RKO (cell line): ENCODE data around the gene MMP10.
A peak's percentile ranks its signal among the peaks of the same experiment; 100 is the strongest.

ENCODE experiments used
- DNase-seq: peaks from one replicate; pipeline ENCODE4 v3.0.0-alpha.2; 2016; ENCODE audit warnings: low spot score

The MMP10 gene

GRCh38 chr11:102729849-102730815, 50.3 kb downstream of the MMP10 start:
- no peak for DNase-seq

GRCh38 chr11:102727890-102728289, 52.5 kb downstream of the MMP10 start:
- DNase-seq, result peak; percentile 68

GRCh38 chr11:102724904-102725500, 55.4 kb downstream of the MMP10 start, which contains the start of gene MMP8:
MMP8 (minus strand) TSS chr11:102724954; CDS start chr11:102724855, 99 bp downstream.
- no peak for DNase-seq

- no peak for DNase-seq
These were observed 57.6 kb downstream of the MMP10 start for GRCh38 chr11:102722821-102723220.
